GM18519 (cell line): ENCODE results near the gene PDE2A.

Experiments
- ATAC-seq: cut with Tn5 transposase; IDR thresholded peaks from one replicate; pipeline ENCODE4 v1.9.1; 2021; ENCODE audit warnings: mild to moderate bottlenecking, moderate library complexity; ENCODE audit not compliant: unreplicated experiment, low FRiP score

The PDE2A gene

GRCh38 chr11:72685560-72686480 is 11.6 kb upstream of the PDE2A start:
- no peak for ATAC-seq

- ATAC-seq: no peak
These were observed 10.2 kb upstream of the PDE2A start for GRCh38 chr11:72684236-72684912.

GRCh38 chr11:72683782-72684200 is 9.6 kb upstream of the PDE2A start:
- ATAC-seq: no peak

- ATAC-seq: no peak
These were observed 8.6 kb upstream of the PDE2A start for GRCh38 chr11:72682858-72683243.

- no peak for ATAC-seq
These were observed 8.1 kb upstream of the PDE2A start for GRCh38 chr11:72682238-72682857.

GRCh38 chr11:72681226-72682153 is 7.3 kb upstream of the PDE2A start:
- no peak for ATAC-seq

- no peak for ATAC-seq
These were observed 6.5 kb upstream of the PDE2A start for GRCh38 chr11:72680624-72681158.

GRCh38 chr11:72679869-72680268 is 5.6 kb upstream of the PDE2A start:
- ATAC-seq: no peak

- no peak for ATAC-seq
These were observed 4.3 kb upstream of the PDE2A start for GRCh38 chr11:72678524-72678923.

- ATAC-seq: no peak
These were observed 2.7 kb upstream of the PDE2A start for GRCh38 chr11:72676861-72677341.

GRCh38 chr11:72675221-72675620 is 999 bp upstream of the PDE2A start:
- ATAC-seq: no peak

- ATAC-seq: no peak
These were observed 809 bp downstream of the PDE2A start for GRCh38 chr11:72673284-72673942.

GRCh38 chr11:72672597-72673238 is 1.5 kb downstream of the PDE2A start:
- ATAC-seq: no peak

- ATAC-seq: no peak
These were observed 2.8 kb downstream of the PDE2A start for GRCh38 chr11:72671152-72672099.

- ATAC-seq: no peak
These were observed 4.2 kb downstream of the PDE2A start for GRCh38 chr11:72670041-72670440.

- ATAC-seq: no peak
These were observed 4.7 kb downstream of the PDE2A start for GRCh38 chr11:72669527-72669926.

- ATAC-seq: peak; percentile 81
These were observed 5.4 kb downstream of the PDE2A start for GRCh38 chr11:72668629-72669347.
